Ascending aorta (tissue), 2 donors: Measurements from ENCODE around the gene ALDH3A2. TPM values are rescaled to one million over a fixed set of nuclear protein-coding genes. Genes with fewer than 3 reads are reported as not detected.

Experiments
- DNase-seq, 2 donors: peaks; one replicate each; pipeline ENCODE4 v3.0.0-alpha.2; 2019; ENCODE audit warnings: low spot score in 2 of 2
- H3K27ac ChIP-seq, 2 donors: fragments of 200-600 bp; sonication (generic); one replicate each; pipeline ENCODE4 v1.5.1; 2016 to 2017; ENCODE audit warnings: mild to moderate bottlenecking in 1 of 2
- H3K27me3 ChIP-seq: fragments of 200-600 bp; sonication (generic); one replicate; pipeline ENCODE4 v1.5.1; 2017
- H3K36me3 ChIP-seq, 2 donors: fragments of 200-600 bp; sonication (generic); one replicate each; pipeline ENCODE4 v1.5.1; 2016
- H3K4me1 ChIP-seq, 2 donors: fragments of 200-600 bp; sonication (generic); one replicate each; pipeline ENCODE4 v1.5.1; 2016 to 2017; ENCODE audit warnings: mild to moderate bottlenecking in 1 of 2
- H3K4me3 ChIP-seq, 2 donors: fragments of 200-600 bp; sonication (generic); one replicate each; pipeline ENCODE4 v1.5.1; 2016 to 2017; ENCODE audit warnings: mild to moderate bottlenecking in 1 of 2
- H3K9me3 ChIP-seq, 2 donors: fragments of 200-600 bp; sonication (generic); one replicate each; pipeline ENCODE4 v1.5.1; 2016
- CTCF ChIP-seq, 3 experiments: fragments of 200-600 bp in 2 of 3; fragments of 450-650 bp in 1 of 3; sonication (generic) in 2 of 3; IDR thresholded peaks; one replicate each; pipeline ENCODE4 v1.5.1; 2016 to 2019; ENCODE audit warnings: antibody characterized with exemption in 3 of 3, mild to moderate bottlenecking in 1 of 3, moderate library complexity in 1 of 3
- intact Hi-C: fragments of 100-400 bp; cut with DNase I; formaldehyde crosslinking; loops from one replicate; pipeline ENCODE4 v1.15.1; 2023
- total RNA-seq: library from RNA; depleted of rRNA; stranded (reverse); fragments of >200 nt; gene quantifications from one replicate; pipeline ENCODE4 v1.1.0, GENCODE V29; 2016

Gene ALDH3A2
- total RNA-seq, 1 donor from 2014 or later, result 189 TPM

- H3K27me3 ChIP-seq, result no peaks in the 10 kb centered on the region
- H3K4me1 ChIP-seq, result peaks cover 3 to 27% of the 10 kb centered on the region in 2 donors
- peak overlapping the region; percentile 5 to 23 for H3K27ac ChIP-seq
- no peak overlapping the region for H3K4me3 ChIP-seq
- intact Hi-C loops, result no loop called here
- DNase-seq, result no peak
- H3K9me3 ChIP-seq, result no peaks in the 10 kb centered on the region
- peaks cover 35 to 48% of the 10 kb centered on the region in 2 donors for H3K36me3 ChIP-seq
- TF ChIP-seq CTCF (IDR thresholded peaks at IDR 0.05), result no peak
These were observed 8.5 kb downstream of the ALDH3A2 start for GRCh38 chr17:19656851-19657581.

DNA sequence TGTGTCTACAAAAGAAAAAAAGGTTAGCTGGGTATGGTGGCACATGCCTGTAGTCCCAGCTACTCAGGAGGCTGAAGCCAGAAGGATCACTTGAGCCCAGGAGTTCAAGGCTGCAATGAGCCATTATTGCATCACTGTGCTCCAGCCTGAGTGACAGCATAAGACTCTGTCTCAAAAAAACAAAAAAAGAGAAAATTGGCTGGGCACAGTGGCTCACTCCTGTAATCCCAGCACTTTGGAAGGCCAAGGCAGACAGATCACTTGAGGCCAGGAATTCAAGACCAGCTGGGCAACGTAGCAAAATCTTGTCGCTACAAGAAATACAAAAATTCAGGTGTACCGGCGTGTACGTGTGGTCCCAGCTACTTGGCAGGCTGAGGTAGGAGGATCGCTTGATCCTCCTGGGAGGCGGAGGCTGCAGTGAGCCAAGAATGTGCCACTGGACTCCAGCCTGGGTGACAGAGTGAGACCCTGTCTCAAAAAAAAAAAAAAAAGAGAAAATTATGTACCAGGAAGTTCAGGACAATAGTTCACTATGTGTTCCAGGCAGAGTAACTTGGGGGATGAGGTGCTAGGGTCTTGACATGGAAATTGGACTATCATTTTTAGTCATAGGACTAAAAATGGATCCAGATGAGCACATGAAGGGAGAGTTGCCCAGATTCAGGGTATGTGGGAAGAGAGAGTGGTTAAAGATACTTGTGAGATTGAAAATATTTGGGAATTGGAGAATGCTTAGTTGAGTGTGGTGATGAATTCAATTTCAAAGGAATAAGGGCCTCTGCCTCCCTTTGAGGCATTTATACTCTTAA, 11.0 kb downstream of the ALDH3A2 start:
- Histone ChIP-seq H3K4me1 (peaks cover 3 to 26% of the 10 kb centered on the region in 2 donors), H3K4me3 (no peak overlapping the region), H3K9me3 (no peaks in the 10 kb centered on the region), H3K27ac (peak overlapping the region; percentile 65 to 67), H3K36me3 (peaks cover 39 to 55% of the 10 kb centered on the region in 2 donors), H3K27me3 (no peaks in the 10 kb centered on the region)
- intact Hi-C loops, result no loop called here
- DNase-seq, result no peak
- no peak for TF ChIP-seq CTCF (IDR thresholded peaks at IDR 0.05)

GRCh38 chr17:19660219-19660870, 11.8 kb downstream of the ALDH3A2 start:
- intact Hi-C loops, result no loop called here
- Histone ChIP-seq H3K4me1 (peaks cover 3 to 26% of the 10 kb centered on the region in 2 donors), H3K9me3 (no peaks in the 10 kb centered on the region), H3K4me3 (no peak overlapping the region), H3K27me3 (no peaks in the 10 kb centered on the region), H3K27ac (peak overlapping the region; percentile 65 to 67), H3K36me3 (peaks cover 40 to 58% of the 10 kb centered on the region in 2 donors)
- no peak for DNase-seq
- TF ChIP-seq CTCF (IDR thresholded peaks at IDR 0.05), result no peak

DNA sequence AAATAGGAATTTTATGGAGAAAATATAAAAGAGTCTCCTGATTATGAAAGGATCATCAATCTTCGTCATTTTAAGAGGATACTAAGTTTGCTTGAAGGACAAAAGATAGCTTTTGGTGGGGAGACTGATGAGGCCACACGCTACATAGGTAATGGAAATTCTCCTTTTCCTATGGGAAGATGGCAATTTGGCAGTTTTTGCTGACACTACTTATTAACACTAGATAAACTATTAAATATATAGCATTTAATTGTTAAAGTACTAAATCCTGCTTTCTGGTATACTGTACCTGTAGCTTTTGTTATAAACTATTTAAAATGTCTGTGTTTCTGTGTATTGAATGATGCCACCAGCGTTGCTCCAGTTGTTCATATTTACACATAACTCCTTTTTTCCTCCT, 12.6 kb downstream of the ALDH3A2 start:
- intact Hi-C loops, result no loop called here
- no peak for DNase-seq
- H3K36me3 ChIP-seq, result peaks cover 40 to 59% of the 10 kb centered on the region in 2 donors
- H3K27me3 ChIP-seq, result no peaks in the 10 kb centered on the region
- no peaks in the 10 kb centered on the region for H3K9me3 ChIP-seq
- H3K4me1 ChIP-seq, result peaks cover 3 to 26% of the 10 kb centered on the region in 2 donors
- TF ChIP-seq CTCF (IDR thresholded peaks at IDR 0.05), result no peak
- H3K4me3 ChIP-seq, result no peak overlapping the region
- no peak overlapping the region for H3K27ac ChIP-seq

DNA sequence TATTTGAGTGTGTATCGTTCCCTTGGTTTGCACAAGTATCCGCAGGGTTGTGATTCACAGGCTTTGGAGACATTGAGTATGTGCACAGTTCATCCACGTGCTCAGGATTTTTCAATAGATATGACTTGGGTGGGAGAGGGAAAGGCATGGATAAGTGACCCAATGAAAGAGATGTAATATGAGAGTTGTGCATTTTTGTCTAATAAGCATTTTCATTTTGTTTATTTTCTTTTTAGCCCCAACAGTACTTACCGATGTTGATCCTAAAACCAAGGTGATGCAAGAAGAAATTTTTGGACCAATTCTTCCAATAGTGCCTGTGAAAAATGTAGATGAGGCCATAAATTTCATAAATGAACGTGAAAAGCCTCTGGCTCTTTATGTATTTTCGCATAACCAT, 14.5 kb downstream of the ALDH3A2 start:
- DNase-seq, result no peak
- no peak overlapping the region for H3K27ac ChIP-seq
- H3K9me3 ChIP-seq, result no peaks in the 10 kb centered on the region
- no peak overlapping the region for H3K4me3 ChIP-seq
- H3K27me3 ChIP-seq, result no peaks in the 10 kb centered on the region
- intact Hi-C loops, result no loop called here
- H3K36me3 ChIP-seq, result peaks cover 38 to 58% of the 10 kb centered on the region in 2 donors
- no peak for TF ChIP-seq CTCF (IDR thresholded peaks at IDR 0.05)
- H3K4me1 ChIP-seq, result peaks cover 3 to 18% of the 10 kb centered on the region in 2 donors
